Gastroesophageal sphincter (tissue), 4 donors: ENCODE measurements around the gene MUS81. TPM values are rescaled to one million over a fixed set of nuclear protein-coding genes. Genes with fewer than 3 reads are reported as not detected.

Experiments
- ATAC-seq: fragments of 150-250 bp; one replicate; pipeline ENCODE4 v1.9.1; 2016; ENCODE audit warnings: mild to moderate bottlenecking, moderate library complexity
- H3K27ac ChIP-seq, 4 donors: fragments of 200-600 bp; sonication (generic) in 3 of 4; 1 replicate in 3 of 4; 2 replicates in 1 of 4; pipeline ENCODE4 v1.5.1; 2016 to 2019
- H3K27me3 ChIP-seq: fragments of 200-600 bp; sonication (generic); one replicate; pipeline ENCODE4 v1.5.1; 2019
- H3K36me3 ChIP-seq, 2 donors: fragments of 200-600 bp; sonication (generic); one replicate each; pipeline ENCODE4 v1.5.1; 2019; ENCODE audit warnings: control low read depth in 1 of 2
- H3K4me1 ChIP-seq, 3 donors: fragments of 200-600 bp; sonication (generic); 1 replicate in 2 of 3; 2 replicates in 1 of 3; pipeline ENCODE4 v1.5.1; 2016 to 2019; ENCODE audit warnings: control low read depth in 2 of 3
- H3K4me3 ChIP-seq, 2 donors: fragments of 200-600 bp; sonication (generic); one replicate each; pipeline ENCODE4 v1.5.1; 2019; ENCODE audit warnings: mild to moderate bottlenecking in 1 of 2, moderate library complexity in 1 of 2
- H3K9me3 ChIP-seq, 3 donors: fragments of 200-600 bp; sonication (generic); one replicate each; pipeline ENCODE4 v1.5.1; 2017 to 2019; ENCODE audit warnings: control low read depth in 2 of 3
- EP300 ChIP-seq: sonication (generic); formaldehyde crosslinking; IDR thresholded peaks from one replicate; pipeline ENCODE4 v1.6.1; 2017; ENCODE audit warnings: antibody characterized with exemption, mild to moderate bottlenecking
- POLR2A ChIP-seq, 2 donors: fragments of 450-650 bp; IDR thresholded peaks; one replicate each; pipeline ENCODE4 v1.6.1; 2017; ENCODE audit warnings: antibody characterized with exemption in 2 of 2, mild to moderate bottlenecking in 2 of 2, moderate library complexity in 1 of 2
- POLR2AphosphoS5 ChIP-seq: sonication (generic); formaldehyde crosslinking; IDR thresholded peaks from one replicate; pipeline ENCODE4 v1.6.1; 2017; ENCODE audit warnings: antibody characterized with exemption
- WGBS, 2 donors: methylation state at CpG; one replicate each; pipeline ENCODE4 v1.1.5; 2018; ENCODE audit warnings: low coverage in 1 of 2; 5-methylcytosine and 5-hydroxymethylcytosine counted together
- total RNA-seq, 4 donors: library from RNA; depleted of rRNA; stranded (reverse); fragments of >200 nt; gene quantifications; one replicate each; pipeline ENCODE4 v1.1.0, GENCODE V29; 2016
- TF ChIP-seq, protein P1 (sequence below), 4 experiments: fragments of 200-600 bp in 2 of 4; fragments of 450-650 bp in 2 of 4; sonication (generic) in 1 of 4; IDR thresholded peaks; one replicate each; pipeline ENCODE4 v1.5.1; 2017 to 2019; ENCODE audit warnings: antibody characterized with exemption in 4 of 4, mild to moderate bottlenecking in 2 of 4, moderate library complexity in 2 of 4

MUS81 gene
- total RNA-seq, 4 donors from 2014 or later: 37.2 to 71.7 (median 60.8) TPM

DNA sequence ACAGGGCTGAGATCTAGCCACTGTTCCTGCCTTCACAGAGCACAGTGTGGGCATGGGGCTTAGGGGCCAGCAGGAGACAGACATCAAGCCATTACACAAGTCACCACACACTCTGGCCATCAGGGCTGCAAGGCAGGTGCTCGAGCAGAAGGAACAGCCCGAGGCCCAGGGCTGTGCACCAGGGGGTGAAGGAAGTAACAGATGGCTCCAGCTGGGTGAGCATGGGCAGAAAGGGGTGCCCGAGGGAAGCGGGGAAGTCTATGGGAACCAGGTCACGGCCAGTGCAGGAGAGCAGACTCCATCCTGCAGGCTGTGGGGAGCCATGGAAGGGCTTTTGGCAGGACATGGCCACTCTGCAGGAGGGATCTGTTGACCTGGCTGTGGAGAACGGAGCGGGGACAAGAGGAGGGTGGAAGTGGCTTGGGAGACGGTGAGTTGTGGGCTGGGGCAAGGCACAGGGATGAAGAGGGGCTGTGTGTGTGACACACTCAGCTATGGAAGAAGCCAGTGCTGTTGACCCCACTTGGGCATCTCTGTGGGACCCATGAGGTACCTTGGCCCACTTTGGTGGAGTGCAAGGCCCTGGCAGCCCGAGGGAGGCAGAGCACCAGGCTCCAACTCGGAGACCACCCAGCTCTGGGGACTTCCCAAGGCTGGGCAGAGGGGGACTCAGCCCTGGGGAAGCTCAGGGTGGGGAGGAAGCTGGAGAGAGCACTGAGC, 55.0 kb downstream of the MUS81 start:
- no peak overlapping the region for H3K4me3 ChIP-seq
- H3K27ac ChIP-seq: peak overlapping the region; percentile 66 to 98 (median 97)
- no peaks in the 10 kb centered on the region for H3K9me3 ChIP-seq
- ATAC-seq: no peak
- H3K27me3 ChIP-seq: no peaks in the 10 kb centered on the region
- 60 to 80% methylated on average over 1 to 4 of the region's 10 CpGs for WGBS, 2 donors
- TF ChIP-seq POLR2A (IDR thresholded peaks at IDR 0.05) (no peak), POLR2AphosphoS5 (no peak)
- TF ChIP-seq, protein P1, sequence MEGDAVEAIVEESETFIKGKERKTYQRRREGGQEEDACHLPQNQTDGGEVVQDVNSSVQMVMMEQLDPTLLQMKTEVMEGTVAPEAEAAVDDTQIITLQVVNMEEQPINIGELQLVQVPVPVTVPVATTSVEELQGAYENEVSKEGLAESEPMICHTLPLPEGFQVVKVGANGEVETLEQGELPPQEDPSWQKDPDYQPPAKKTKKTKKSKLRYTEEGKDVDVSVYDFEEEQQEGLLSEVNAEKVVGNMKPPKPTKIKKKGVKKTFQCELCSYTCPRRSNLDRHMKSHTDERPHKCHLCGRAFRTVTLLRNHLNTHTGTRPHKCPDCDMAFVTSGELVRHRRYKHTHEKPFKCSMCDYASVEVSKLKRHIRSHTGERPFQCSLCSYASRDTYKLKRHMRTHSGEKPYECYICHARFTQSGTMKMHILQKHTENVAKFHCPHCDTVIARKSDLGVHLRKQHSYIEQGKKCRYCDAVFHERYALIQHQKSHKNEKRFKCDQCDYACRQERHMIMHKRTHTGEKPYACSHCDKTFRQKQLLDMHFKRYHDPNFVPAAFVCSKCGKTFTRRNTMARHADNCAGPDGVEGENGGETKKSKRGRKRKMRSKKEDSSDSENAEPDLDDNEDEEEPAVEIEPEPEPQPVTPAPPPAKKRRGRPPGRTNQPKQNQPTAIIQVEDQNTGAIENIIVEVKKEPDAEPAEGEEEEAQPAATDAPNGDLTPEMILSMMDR (IDR thresholded peaks at IDR 0.05): no peak
- peaks cover 0 to 69% (median 45%) of the 10 kb centered on the region in 3 donors for H3K4me1 ChIP-seq
- peaks cover 0 to 8% of the 10 kb centered on the region in 2 donors for H3K36me3 ChIP-seq

DNA sequence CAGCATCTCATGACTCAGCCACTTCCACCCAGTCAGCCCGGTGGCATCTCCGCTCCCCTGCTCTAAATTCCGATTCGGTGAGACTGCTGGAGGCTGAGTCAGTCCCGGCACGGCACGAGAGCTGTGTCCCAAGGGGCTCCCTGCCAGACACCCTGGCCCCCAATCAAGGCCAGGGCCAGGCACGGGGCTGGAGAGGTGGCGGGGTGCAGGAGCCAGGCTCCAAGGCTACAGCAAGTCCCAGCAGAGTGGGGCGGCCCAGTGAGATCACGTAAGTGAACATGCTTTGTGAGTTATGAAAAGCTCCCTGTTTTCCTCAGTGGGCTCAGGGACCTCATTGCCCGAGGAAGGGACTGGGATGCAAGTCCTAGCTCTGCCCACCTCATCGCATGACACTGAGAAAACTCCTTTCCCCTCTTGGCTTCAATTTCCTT, 55.6 kb downstream of the MUS81 start:
- 0 to 33% methylated on average over 1 to 3 of the region's 13 CpGs for WGBS, 2 donors
- TF ChIP-seq EP300: no peak
- TF ChIP-seq, protein P1 (IDR thresholded peaks at IDR 0.05): no peak
- TF ChIP-seq POLR2AphosphoS5: peak; percentile 96
- Histone ChIP-seq H3K4me1 (peaks cover 0 to 74% (median 51%) of the 10 kb centered on the region in 3 donors), H3K27me3 (no peaks in the 10 kb centered on the region), H3K4me3 (peak overlapping the region in 1 of 2 donors; percentile 8), H3K9me3 (no peaks in the 10 kb centered on the region), H3K27ac (peak overlapping the region; percentile 66 to 98 (median 97)), H3K36me3 (peaks cover 0 to 11% of the 10 kb centered on the region in 2 donors)
- peak; percentile 77 for ATAC-seq

Other genes starting within 250 kb of the MUS81 start
- gene MAP3K11, start 246.2 kb upstream of the MUS81 start, total RNA-seq: 10 to 100 TPM; 20.5 to 35.3 (median 28.0) TPM
- gene PCNX3, start 244.7 kb upstream of the MUS81 start, total RNA-seq: 10 to 100 TPM; 15.9 to 40.1 (median 19.3) TPM
- gene SIPA1, start 222.3 kb upstream of the MUS81 start, total RNA-seq: 10 to 100 TPM; 32.9 to 45.0 (median 38.3) TPM
- gene RELA, start 197.5 kb upstream of the MUS81 start, total RNA-seq: 10 to 100 TPM; 47.3 to 78.8 (median 63.9) TPM
- gene KAT5, start 148.2 kb upstream of the MUS81 start, total RNA-seq: 10 to 100 TPM; 49.7 to 84.9 (median 81.6) TPM
- 100 to 1,000 TPM in 2 of 4 donors, 10 to 100 TPM in 2; 69.0 to 196 (median 96.3) TPM for gene RNASEH2C, start 139.6 kb upstream of the MUS81 start, total RNA-seq
- 10 to 100 TPM; 11.2 to 23.4 (median 15.7) TPM for gene AP5B1, start 79.5 kb upstream of the MUS81 start, total RNA-seq
- under 1 TPM in 1 of 4 donors, not detected in 3; 0.62 TPM for gene OVOL1, start 73.4 kb upstream of the MUS81 start, total RNA-seq
- gene SNX32, start 26.5 kb upstream of the MUS81 start, total RNA-seq: under 1 TPM in 1 of 4 donors, not detected in 3; 0.13 TPM
- gene CFL1, start 2.3 kb upstream of the MUS81 start, total RNA-seq: 100 to 1,000 TPM; 559 to 895 (median 639) TPM
- gene EFEMP2, start 12.4 kb downstream of the MUS81 start, total RNA-seq: 10 to 100 TPM; 55.6 to 92.8 (median 81.2) TPM
- gene CTSW, start 19.4 kb downstream of the MUS81 start, total RNA-seq: 1 to 10 TPM in 1 of 4 donors, under 1 TPM in 2, not detected in 1; 0.52 to 3.6 (median 0.94) TPM
- gene FIBP, start 28.0 kb downstream of the MUS81 start, total RNA-seq: 10 to 100 TPM; 35.2 to 62.3 (median 54.6) TPM
- 100 to 1,000 TPM in 1 of 4 donors, 10 to 100 TPM in 3; 68.7 to 111 (median 77.7) TPM for gene CCDC85B, start 30.2 kb downstream of the MUS81 start, total RNA-seq
- 10 to 100 TPM in 1 of 4 donors, 1 to 10 TPM in 3; 1.4 to 24.9 (median 4.1) TPM for gene FOSL1, start 40.0 kb downstream of the MUS81 start, total RNA-seq
- 10 to 100 TPM; 19.4 to 38.4 (median 33.3) TPM for gene C11orf68, start 58.6 kb downstream of the MUS81 start, total RNA-seq
- gene DRAP1, start 59.0 kb downstream of the MUS81 start, total RNA-seq: 100 to 1,000 TPM in 2 of 4 donors, 10 to 100 TPM in 2; 80.2 to 118 (median 98.8) TPM
- gene TSGA10IP, start 85.0 kb downstream of the MUS81 start, total RNA-seq: not detected
- gene SART1, start 101.3 kb downstream of the MUS81 start, total RNA-seq: 10 to 100 TPM; 32.3 to 96.1 (median 39.7) TPM
- gene EIF1AD, start 141.7 kb downstream of the MUS81 start, total RNA-seq: 10 to 100 TPM; 29.3 to 35.0 (median 30.7) TPM
- gene BANF1, start 142.1 kb downstream of the MUS81 start, total RNA-seq: 10 to 100 TPM; 35.9 to 61.2 (median 43.4) TPM
- gene CST6, start 151.6 kb downstream of the MUS81 start, total RNA-seq: 1 to 10 TPM in 1 of 4 donors, not detected in 3; 1.7 TPM
- under 1 TPM in 1 of 4 donors, not detected in 3; 0.12 TPM for gene CATSPER1, start 166.0 kb downstream of the MUS81 start, total RNA-seq
- gene GAL3ST3, start 188.7 kb downstream of the MUS81 start, total RNA-seq: 1 to 10 TPM; 1.2 to 7.8 (median 2.2) TPM
- 100 to 1,000 TPM; 113 to 179 (median 160) TPM for gene SF3B2, start 191.9 kb downstream of the MUS81 start, total RNA-seq
- 10 to 100 TPM; 32.7 to 81.8 (median 38.2) TPM for gene PACS1, start 209.8 kb downstream of the MUS81 start, total RNA-seq